Stimulated activated CD4-positive, alpha-beta T cell treated with anti-CD3 and anti-CD28 coated beads, TNF-alpha, amount 100 ng/mL, for 48 hours (primary cell): ENCODE measurements around the gene OR2V1.
"Not testable (repeated sequence)": the region's sequence is repeated elsewhere in the genome, so short reads cannot be mapped to it uniquely, and the experiment has no call there.

Experiments used
- DNase-seq, 3 donors: peaks; one replicate each; pipeline ENCODE4 v3.0.0-alpha.2; 2020; ENCODE audit warnings: low read depth in 3 of 3

OR2V1 gene

GRCh38 chr5:181130832-181131496 is at the start of gene OR2V1:
Gene OR2V1, minus strand, starts transcription at chr5:181131169. Its CDS starts 5,865 bp downstream, at chr5:181125304.
- DNase-seq: no peak

- not testable (repeated sequence) for DNase-seq
These were observed 46.6 kb upstream of the OR2V1 start for GRCh38 chr5:181177559-181177958.

GRCh38 chr5:181176254-181176952 is 45.4 kb upstream of the OR2V1 start:
- no peak for DNase-seq

GRCh38 chr5:181173420-181174342 is 42.7 kb upstream of the OR2V1 start:
- peak; percentile 51 to 75 (median 51) for DNase-seq

GRCh38 chr5:181173027-181173419 is 42.1 kb upstream of the OR2V1 start:
- DNase-seq: peak in 1 of 3 donors; percentile 78

- no peak for DNase-seq
These were observed 40.8 kb upstream of the OR2V1 start for GRCh38 chr5:181171782-181172181.

GRCh38 chr5:181170996-181171395 is 40.0 kb upstream of the OR2V1 start:
- DNase-seq: no peak

GRCh38 chr5:181170237-181170825 is 39.4 kb upstream of the OR2V1 start:
- DNase-seq: no peak

- DNase-seq: peak; percentile 63 to 81 (median 80)
These were observed 38.7 kb upstream of the OR2V1 start for GRCh38 chr5:181169459-181170236.

GRCh38 chr5:181168595-181169118 is 37.7 kb upstream of the OR2V1 start:
- DNase-seq: no peak

- no peak for DNase-seq
These were observed 37.0 kb upstream of the OR2V1 start for GRCh38 chr5:181167814-181168488.

- DNase-seq: no peak
These were observed 36.1 kb upstream of the OR2V1 start for GRCh38 chr5:181166812-181167733.

- DNase-seq: no peak
These were observed 33.3 kb upstream of the OR2V1 start for GRCh38 chr5:181164076-181164952.

GRCh38 chr5:181163487-181164075 is 32.6 kb upstream of the OR2V1 start:
- DNase-seq: no peak

GRCh38 chr5:181161534-181162175 is 30.7 kb upstream of the OR2V1 start:
- DNase-seq: no peak

- DNase-seq: not testable (repeated sequence)
These were observed 30.0 kb upstream of the OR2V1 start for GRCh38 chr5:181160755-181161533.
